Right atrium auricular region (tissue), 2 donors: ENCODE data around the gene EVPLL. TPM values are rescaled to one million over a fixed set of nuclear protein-coding genes. Genes with fewer than 3 reads are reported as not detected.
"Not testable (repeated sequence)": the region's sequence is repeated elsewhere in the genome, so short reads cannot be mapped to it uniquely, and the experiment has no call there.

Experiments
- DNase-seq: peaks from one replicate; pipeline ENCODE4 v3.0.0-alpha.2; 2019; ENCODE audit warnings: low spot score
- H3K27ac ChIP-seq, 2 donors: fragments of 200-600 bp; sonication (generic); 1 replicate in 1 of 2; 2 replicates in 1 of 2; pipeline ENCODE4 v1.5.1; 2016 to 2019
- H3K27me3 ChIP-seq, 2 donors: fragments of 200-600 bp; sonication (generic); one replicate each; pipeline versions ENCODE4 v1.5.1 to v1.6.0; 2017 to 2019
- H3K36me3 ChIP-seq: fragments of 200-600 bp; sonication (generic); one replicate; pipeline ENCODE4 v1.5.1; 2016
- H3K4me1 ChIP-seq, 2 donors: fragments of 200-600 bp; sonication (generic); one replicate each; pipeline versions ENCODE4 v1.5.1 to v1.6.0; 2017 to 2019
- H3K4me3 ChIP-seq, 2 donors: fragments of 200-600 bp; sonication (generic); 1 replicate in 1 of 2; 2 replicates in 1 of 2; pipeline ENCODE4 v1.5.1; 2017 to 2019; ENCODE audit warnings: mild to moderate bottlenecking in 1 of 2, moderate library complexity in 1 of 2
- H3K9me3 ChIP-seq, 2 donors: fragments of 200-600 bp; sonication (generic); one replicate each; pipeline ENCODE4 v1.5.1; 2019
- total RNA-seq, 2 donors: library from RNA; depleted of rRNA; stranded (reverse); fragments of >200 nt; gene quantifications; one replicate each; pipeline ENCODE4 v1.1.0, GENCODE V29; 2016
- TF ChIP-seq, protein P1 (sequence below), 2 donors: fragments of 200-600 bp; sonication (generic); IDR thresholded peaks; one replicate each; pipeline ENCODE4 v1.5.1; 2019; ENCODE audit warnings: antibody characterized with exemption in 2 of 2

EVPLL gene
- total RNA-seq, 2 donors from 2014 or later = not detected

GRCh38 chr17:18380471-18381157 is 3.0 kb downstream of the EVPLL start:
- peaks cover 0 to 4% of the 10 kb centered on the region in 2 donors for H3K4me1 ChIP-seq
- H3K9me3 ChIP-seq = no peaks in the 10 kb centered on the region
- DNase-seq = no peak
- no peak overlapping the region for H3K4me3 ChIP-seq
- peaks cover 0 to 7% of the 10 kb centered on the region in 2 donors for H3K27me3 ChIP-seq
- no peaks in the 10 kb centered on the region for H3K36me3 ChIP-seq
- TF ChIP-seq, protein P1, sequence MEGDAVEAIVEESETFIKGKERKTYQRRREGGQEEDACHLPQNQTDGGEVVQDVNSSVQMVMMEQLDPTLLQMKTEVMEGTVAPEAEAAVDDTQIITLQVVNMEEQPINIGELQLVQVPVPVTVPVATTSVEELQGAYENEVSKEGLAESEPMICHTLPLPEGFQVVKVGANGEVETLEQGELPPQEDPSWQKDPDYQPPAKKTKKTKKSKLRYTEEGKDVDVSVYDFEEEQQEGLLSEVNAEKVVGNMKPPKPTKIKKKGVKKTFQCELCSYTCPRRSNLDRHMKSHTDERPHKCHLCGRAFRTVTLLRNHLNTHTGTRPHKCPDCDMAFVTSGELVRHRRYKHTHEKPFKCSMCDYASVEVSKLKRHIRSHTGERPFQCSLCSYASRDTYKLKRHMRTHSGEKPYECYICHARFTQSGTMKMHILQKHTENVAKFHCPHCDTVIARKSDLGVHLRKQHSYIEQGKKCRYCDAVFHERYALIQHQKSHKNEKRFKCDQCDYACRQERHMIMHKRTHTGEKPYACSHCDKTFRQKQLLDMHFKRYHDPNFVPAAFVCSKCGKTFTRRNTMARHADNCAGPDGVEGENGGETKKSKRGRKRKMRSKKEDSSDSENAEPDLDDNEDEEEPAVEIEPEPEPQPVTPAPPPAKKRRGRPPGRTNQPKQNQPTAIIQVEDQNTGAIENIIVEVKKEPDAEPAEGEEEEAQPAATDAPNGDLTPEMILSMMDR (IDR thresholded peaks at IDR 0.05) = no peak
- no peak overlapping the region for H3K27ac ChIP-seq

DNA sequence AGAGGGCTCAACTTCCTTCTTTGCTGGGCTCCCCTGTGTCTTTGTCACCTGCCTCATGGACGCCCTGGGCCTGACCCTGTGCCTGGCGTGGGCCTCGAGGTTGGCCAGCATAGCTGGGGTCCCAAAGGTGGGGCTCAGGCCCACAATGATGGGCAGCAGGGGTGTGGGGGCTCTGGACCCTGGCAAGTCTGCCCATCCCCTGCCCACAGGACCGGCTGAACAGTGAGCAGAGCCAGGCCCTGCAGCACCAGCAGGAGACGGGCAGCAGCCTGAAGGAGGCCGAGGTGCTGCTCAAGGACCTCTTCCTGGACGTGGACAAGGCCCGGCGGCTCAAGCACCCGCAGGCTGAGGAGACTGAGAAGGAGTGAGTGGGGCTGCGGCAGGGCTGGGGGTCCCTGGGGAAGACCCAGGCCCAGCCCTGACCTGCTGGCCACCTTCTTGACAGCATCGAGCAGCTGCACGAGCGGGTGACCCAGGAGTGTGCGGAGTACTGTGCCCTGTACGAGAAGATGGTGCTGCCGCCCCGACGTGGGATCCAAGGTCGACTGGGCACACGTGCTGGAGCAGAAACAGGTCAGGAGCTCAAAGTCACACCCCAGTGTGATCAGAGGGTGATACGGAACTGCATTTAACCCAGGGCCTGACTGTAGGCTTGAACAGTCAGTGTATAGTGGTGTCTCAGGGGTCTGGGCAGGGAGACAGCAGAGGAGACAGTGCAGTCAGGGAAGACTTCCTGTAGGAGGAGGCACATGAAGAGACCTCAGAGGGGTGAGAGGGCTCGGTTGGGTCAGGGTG is 3.8 kb downstream of the EVPLL start:
- H3K27ac ChIP-seq = no peak overlapping the region
- H3K9me3 ChIP-seq = no peaks in the 10 kb centered on the region
- TF ChIP-seq, protein P1 (IDR thresholded peaks at IDR 0.05) = no peak
- H3K27me3 ChIP-seq = peaks cover 0 to 7% of the 10 kb centered on the region in 2 donors
- H3K4me3 ChIP-seq = no peak overlapping the region
- H3K36me3 ChIP-seq = no peaks in the 10 kb centered on the region
- DNase-seq = no peak
- H3K4me1 ChIP-seq = peaks cover 0 to 4% of the 10 kb centered on the region in 2 donors

- H3K4me1 ChIP-seq = peaks cover 0 to 4% of the 10 kb centered on the region in 2 donors
- DNase-seq = no peak
- H3K4me3 ChIP-seq = no peak overlapping the region
- peaks cover 0 to 7% of the 10 kb centered on the region in 2 donors for H3K27me3 ChIP-seq
- H3K27ac ChIP-seq = no peak overlapping the region
- TF ChIP-seq, protein P1 (IDR thresholded peaks at IDR 0.05) = no peak
- no peaks in the 10 kb centered on the region for H3K36me3 ChIP-seq
- H3K9me3 ChIP-seq = no peaks in the 10 kb centered on the region
These were observed 4.3 kb downstream of the EVPLL start for GRCh38 chr17:18381953-18382245.

DNA sequence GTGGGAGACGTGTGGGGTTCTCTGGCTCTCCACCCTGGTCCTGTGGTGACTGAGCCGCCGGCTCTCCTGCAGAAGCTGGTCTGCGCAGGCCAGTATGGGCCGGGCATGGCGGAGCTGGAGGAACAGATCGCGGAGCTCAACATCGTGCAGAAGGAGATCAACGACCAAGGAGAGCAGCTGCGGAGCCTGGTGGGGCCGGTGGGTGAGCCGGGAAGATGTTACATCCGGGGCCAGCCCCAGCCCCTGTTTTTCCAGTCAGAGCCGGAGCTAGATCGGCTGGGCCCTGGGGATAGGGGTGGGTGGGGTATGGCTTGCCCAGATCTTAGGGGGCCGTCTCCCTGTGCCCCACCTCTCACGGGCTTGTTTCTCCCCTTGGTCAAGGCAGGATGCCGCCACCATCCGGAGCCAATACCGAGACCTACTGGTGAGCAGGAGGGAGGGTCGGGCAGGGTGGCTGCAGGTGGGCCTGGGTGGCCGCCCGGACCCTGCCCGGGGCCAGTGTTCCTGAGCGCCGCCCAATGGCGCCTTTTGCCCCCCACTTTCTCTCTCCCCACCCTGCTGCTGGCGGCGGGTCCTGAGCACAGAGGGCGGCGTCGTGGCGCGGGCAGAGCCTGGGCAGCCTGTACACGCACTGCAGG is 5.0 kb downstream of the EVPLL start:
- TF ChIP-seq, protein P1 (IDR thresholded peaks at IDR 0.05) = no peak
- no peak overlapping the region for H3K4me3 ChIP-seq
- no peaks in the 10 kb centered on the region for H3K9me3 ChIP-seq
- DNase-seq = no peak
- H3K36me3 ChIP-seq = no peaks in the 10 kb centered on the region
- H3K27me3 ChIP-seq = peaks cover 0 to 7% of the 10 kb centered on the region in 2 donors
- H3K4me1 ChIP-seq = peaks cover 0 to 4% of the 10 kb centered on the region in 2 donors
- no peak overlapping the region for H3K27ac ChIP-seq

GRCh38 chr17:18383079-18383481 is 5.5 kb downstream of the EVPLL start:
- not testable (repeated sequence) for H3K9me3 ChIP-seq, DNase-seq, H3K27ac ChIP-seq, H3K4me1 ChIP-seq, H3K4me3 ChIP-seq, H3K36me3 ChIP-seq, H3K27me3 ChIP-seq

- not testable (repeated sequence) for H3K27me3 ChIP-seq, DNase-seq, H3K36me3 ChIP-seq, H3K4me1 ChIP-seq, H3K4me3 ChIP-seq, H3K27ac ChIP-seq, H3K9me3 ChIP-seq
These were observed 6.7 kb downstream of the EVPLL start for GRCh38 chr17:18384271-18384670.

DNA sequence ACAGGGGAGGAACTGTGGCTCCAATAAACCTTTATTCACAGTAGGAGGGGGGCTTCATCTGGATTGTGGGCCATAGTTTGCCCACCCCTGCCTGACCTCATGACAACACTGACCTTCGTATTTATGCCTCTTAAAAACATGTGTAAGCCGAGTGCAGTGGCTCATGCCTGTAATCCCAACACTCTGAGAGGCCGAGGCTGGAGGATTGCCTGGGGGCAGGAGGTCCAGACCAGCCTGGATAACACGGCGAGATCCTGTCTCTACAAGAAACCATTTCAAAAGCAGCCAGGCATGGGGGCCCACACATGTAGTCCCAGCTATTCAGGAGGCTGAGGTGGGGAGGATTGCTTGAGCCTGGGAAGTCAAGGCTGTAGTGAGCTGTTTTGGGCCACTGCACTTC is 10.0 kb downstream of the EVPLL start:
- H3K4me3 ChIP-seq, H3K27me3 ChIP-seq, H3K27ac ChIP-seq, DNase-seq, H3K36me3 ChIP-seq, H3K4me1 ChIP-seq, H3K9me3 ChIP-seq: not testable (repeated sequence)

DNA sequence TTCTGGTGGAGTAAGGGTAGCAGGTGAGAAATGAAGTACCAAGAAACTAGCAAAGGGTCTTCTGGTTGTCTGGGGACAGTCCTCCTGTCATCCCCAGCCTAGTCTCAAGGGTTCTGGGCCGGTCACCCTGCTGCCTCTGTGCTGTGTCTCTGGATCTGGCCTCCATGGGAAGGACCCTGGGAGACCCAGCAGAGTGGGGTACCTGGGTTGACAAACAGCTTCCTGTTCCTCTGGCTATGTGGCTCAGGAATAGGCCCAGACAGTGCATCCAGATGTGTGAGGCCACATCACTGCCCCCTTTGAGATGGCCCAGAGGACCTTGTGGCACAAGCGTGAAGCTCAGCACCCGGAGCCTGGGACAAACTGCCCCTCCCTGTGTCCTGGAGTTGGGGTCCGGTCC is 10.7 kb downstream of the EVPLL start:
- not testable (repeated sequence) for H3K36me3 ChIP-seq, H3K4me1 ChIP-seq, DNase-seq, H3K9me3 ChIP-seq, H3K27me3 ChIP-seq, H3K27ac ChIP-seq, H3K4me3 ChIP-seq

- not testable (repeated sequence) for H3K27me3 ChIP-seq, H3K27ac ChIP-seq, H3K4me3 ChIP-seq, DNase-seq, H3K4me1 ChIP-seq, H3K9me3 ChIP-seq, H3K36me3 ChIP-seq
These were observed 11.2 kb downstream of the EVPLL start for GRCh38 chr17:18388728-18389127.

DNA sequence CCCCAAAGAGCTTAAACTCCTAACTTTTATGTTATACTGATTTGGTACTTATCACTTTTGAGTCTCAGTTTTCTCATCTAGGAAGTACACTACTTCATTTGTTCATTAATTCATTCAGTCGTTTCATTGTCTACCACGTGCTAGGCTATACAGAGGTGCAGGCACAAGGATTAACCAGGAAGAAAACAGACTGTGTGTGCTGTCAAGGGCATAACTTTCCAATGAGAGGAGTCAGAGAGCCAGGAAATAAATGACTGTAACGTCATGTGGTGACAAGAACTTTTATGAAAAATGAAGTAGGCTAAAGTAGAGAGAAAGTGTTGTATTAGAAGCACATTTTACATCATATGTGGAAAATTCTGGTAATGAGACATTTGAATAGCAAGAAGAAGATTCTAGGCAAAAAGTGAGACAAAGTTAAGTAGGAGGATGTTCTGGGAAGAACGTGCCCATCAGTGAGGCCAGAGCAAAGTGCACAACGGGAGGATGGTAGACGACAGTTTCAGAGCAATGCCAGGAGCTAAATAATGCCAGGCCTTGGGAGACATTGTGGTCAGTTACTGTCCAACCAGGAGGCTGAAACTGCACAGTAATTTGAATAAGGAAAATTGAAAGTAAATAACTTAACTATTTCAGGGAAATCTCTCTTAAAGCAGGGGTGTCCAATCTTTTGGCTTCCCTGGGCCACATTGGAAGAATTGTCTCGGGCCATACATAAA is 24.5 kb downstream of the EVPLL start:
- not testable (repeated sequence) for H3K4me3 ChIP-seq, H3K27me3 ChIP-seq, DNase-seq, H3K9me3 ChIP-seq, H3K27ac ChIP-seq, H3K36me3 ChIP-seq, H3K4me1 ChIP-seq
